ENCODE measurements around the gene PKD2.
A peak's percentile ranks its signal among the peaks of the same experiment; 100 is the strongest.

Gene PKD2

GRCh38 chr4:87975466-87975865 is 32.0 kb upstream of the PKD2 start, which contains the start of gene SPP1:
SPP1 (plus strand) TSS chr4:87975714; CDS start chr4:87976896, 1,182 bp downstream.
- no peak for TF ChIP-seq SNAI2 (CRISPR knock-in tag; IDR thresholded peaks at IDR 0.05)
- TF ChIP-seq ZC3H10 (CRISPR knock-in tag; IDR thresholded peaks at IDR 0.05), result no peak
- no peak for TF ChIP-seq CSDC2 (CRISPR knock-in tag; IDR thresholded peaks at IDR 0.05)
- no peak for TF ChIP-seq TOX (CRISPR knock-in tag; IDR thresholded peaks at IDR 0.05; ENCODE audit: borderline replicate concordance)
- TF ChIP-seq CSRNP3 (CRISPR knock-in tag; IDR thresholded peaks at IDR 0.05), result no peak
- no peak for TF ChIP-seq ZNF565 (CRISPR knock-in tag; conservative IDR thresholded peaks at IDR 0.05; ENCODE audit: low read depth)
- no peak for TF ChIP-seq ZFP30 (CRISPR knock-in tag; IDR thresholded peaks at IDR 0.05)
- no peak for TF ChIP-seq BACH2 (CRISPR knock-in tag; IDR thresholded peaks at IDR 0.05; ENCODE audit: borderline replicate concordance)
- TF ChIP-seq RARB (CRISPR knock-in tag; IDR thresholded peaks at IDR 0.05), result no peak
- TF ChIP-seq TCF4 (CRISPR knock-in tag; IDR thresholded peaks at IDR 0.05; ENCODE audit: borderline replicate concordance), result no peak
- no peak for TF ChIP-seq ZFP3 (CRISPR knock-in tag; IDR thresholded peaks at IDR 0.05)
- TF ChIP-seq POU6F1 (CRISPR knock-in tag; IDR thresholded peaks at IDR 0.05; ENCODE audit: borderline replicate concordance, low read depth), result no peak
- TF ChIP-seq GLIS3 (CRISPR knock-in tag; IDR thresholded peaks at IDR 0.05), result no peak
- TF ChIP-seq, protein P1, sequence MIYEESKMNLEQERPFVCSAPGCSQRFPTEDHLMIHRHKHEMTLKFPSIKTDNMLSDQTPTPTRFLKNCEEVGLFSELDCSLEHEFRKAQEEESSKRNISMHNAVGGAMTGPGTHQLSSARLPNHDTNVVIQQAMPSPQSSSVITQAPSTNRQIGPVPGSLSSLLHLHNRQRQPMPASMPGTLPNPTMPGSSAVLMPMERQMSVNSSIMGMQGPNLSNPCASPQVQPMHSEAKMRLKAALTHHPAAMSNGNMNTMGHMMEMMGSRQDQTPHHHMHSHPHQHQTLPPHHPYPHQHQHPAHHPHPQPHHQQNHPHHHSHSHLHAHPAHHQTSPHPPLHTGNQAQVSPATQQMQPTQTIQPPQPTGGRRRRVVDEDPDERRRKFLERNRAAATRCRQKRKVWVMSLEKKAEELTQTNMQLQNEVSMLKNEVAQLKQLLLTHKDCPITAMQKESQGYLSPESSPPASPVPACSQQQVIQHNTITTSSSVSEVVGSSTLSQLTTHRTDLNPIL (CRISPR knock-in tag; IDR thresholded peaks at IDR 0.05; ENCODE audit: low read depth), result no peak
- TF ChIP-seq ESRRG (CRISPR knock-in tag; IDR thresholded peaks at IDR 0.05), result no peak
- TF ChIP-seq, protein P2, sequence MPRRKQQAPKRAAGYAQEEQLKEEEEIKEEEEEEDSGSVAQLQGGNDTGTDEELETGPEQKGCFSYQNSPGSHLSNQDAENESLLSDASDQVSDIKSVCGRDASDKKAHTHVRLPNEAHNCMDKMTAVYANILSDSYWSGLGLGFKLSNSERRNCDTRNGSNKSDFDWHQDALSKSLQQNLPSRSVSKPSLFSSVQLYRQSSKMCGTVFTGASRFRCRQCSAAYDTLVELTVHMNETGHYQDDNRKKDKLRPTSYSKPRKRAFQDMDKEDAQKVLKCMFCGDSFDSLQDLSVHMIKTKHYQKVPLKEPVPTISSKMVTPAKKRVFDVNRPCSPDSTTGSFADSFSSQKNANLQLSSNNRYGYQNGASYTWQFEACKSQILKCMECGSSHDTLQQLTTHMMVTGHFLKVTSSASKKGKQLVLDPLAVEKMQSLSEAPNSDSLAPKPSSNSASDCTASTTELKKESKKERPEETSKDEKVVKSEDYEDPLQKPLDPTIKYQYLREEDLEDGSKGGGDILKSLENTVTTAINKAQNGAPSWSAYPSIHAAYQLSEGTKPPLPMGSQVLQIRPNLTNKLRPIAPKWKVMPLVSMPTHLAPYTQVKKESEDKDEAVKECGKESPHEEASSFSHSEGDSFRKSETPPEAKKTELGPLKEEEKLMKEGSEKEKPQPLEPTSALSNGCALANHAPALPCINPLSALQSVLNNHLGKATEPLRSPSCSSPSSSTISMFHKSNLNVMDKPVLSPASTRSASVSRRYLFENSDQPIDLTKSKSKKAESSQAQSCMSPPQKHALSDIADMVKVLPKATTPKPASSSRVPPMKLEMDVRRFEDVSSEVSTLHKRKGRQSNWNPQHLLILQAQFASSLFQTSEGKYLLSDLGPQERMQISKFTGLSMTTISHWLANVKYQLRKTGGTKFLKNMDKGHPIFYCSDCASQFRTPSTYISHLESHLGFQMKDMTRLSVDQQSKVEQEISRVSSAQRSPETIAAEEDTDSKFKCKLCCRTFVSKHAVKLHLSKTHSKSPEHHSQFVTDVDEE (CRISPR knock-in tag; IDR thresholded peaks at IDR 0.05), result no peak
- no peak for TF ChIP-seq ARNTL (CRISPR knock-in tag; IDR thresholded peaks at IDR 0.05; ENCODE audit: borderline replicate concordance, low read depth)
- ATAC-seq, result peak; percentile 69

DNA sequence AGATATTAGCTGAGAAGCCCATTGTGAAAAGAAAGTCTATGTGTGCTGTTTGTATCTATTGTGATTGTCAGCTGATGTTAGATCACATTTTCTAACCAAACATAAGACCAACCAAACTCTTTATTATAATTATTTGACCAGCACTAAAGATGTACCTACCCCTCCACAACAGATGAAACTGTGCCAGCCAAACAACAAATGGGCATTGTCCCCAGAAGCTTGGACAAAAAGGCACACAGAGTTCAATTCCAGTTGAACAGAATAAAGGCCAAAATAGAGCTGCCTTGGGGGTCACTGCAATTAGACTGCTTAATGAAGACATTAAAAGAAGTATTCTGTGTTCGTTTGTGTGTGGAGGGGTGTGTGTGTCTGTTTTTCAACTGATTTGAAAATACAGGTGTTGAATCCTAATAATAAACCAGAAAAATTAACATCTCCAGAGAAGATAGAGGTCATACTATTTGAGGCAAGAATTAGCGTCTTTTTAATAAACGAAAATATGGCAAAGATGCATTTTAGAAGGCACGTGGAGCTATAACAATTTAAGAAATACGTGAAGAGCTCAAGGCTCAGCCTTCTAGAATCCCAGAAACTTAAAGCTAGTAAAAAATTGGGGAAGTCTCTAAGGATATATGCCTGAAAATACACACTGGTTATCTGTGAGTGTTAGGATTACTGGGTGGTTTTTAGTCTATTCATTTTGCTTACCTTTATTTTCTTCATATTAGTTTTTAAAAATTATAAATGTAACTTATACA is 29.7 kb upstream of the PKD2 start:
- no peak for ATAC-seq
- no peak for TF ChIP-seq ZC3H10 (CRISPR knock-in tag; IDR thresholded peaks at IDR 0.05)
- TF ChIP-seq BACH2 (CRISPR knock-in tag; IDR thresholded peaks at IDR 0.05; ENCODE audit: borderline replicate concordance), result no peak
- TF ChIP-seq, protein P1 (CRISPR knock-in tag; IDR thresholded peaks at IDR 0.05; ENCODE audit: low read depth), result no peak
- TF ChIP-seq ISL1 (CRISPR knock-in tag; IDR thresholded peaks at IDR 0.05), result no peak
- no peak for TF ChIP-seq ZNF565 (CRISPR knock-in tag; conservative IDR thresholded peaks at IDR 0.05; ENCODE audit: low read depth)
- TF ChIP-seq CSDC2 (CRISPR knock-in tag; IDR thresholded peaks at IDR 0.05), result no peak
- no peak for TF ChIP-seq ZFP30 (CRISPR knock-in tag; IDR thresholded peaks at IDR 0.05)
- TF ChIP-seq ZFP3 (CRISPR knock-in tag; IDR thresholded peaks at IDR 0.05), result no peak
- no peak for TF ChIP-seq PPARA (CRISPR knock-in tag; IDR thresholded peaks at IDR 0.05; ENCODE audit: borderline replicate concordance)
- no peak for TF ChIP-seq CSRNP3 (CRISPR knock-in tag; IDR thresholded peaks at IDR 0.05)
- no peak for TF ChIP-seq ESRRG (CRISPR knock-in tag; IDR thresholded peaks at IDR 0.05)
- TF ChIP-seq OSR1 (CRISPR knock-in tag; IDR thresholded peaks at IDR 0.05), result no peak
- TF ChIP-seq SNAI2 (CRISPR knock-in tag; IDR thresholded peaks at IDR 0.05), result no peak
- no peak for TF ChIP-seq TCF4 (CRISPR knock-in tag; IDR thresholded peaks at IDR 0.05; ENCODE audit: borderline replicate concordance)
- TF ChIP-seq, protein P2 (CRISPR knock-in tag; IDR thresholded peaks at IDR 0.05), result no peak
